ENCODE measurements around the gene PLXNB2.

- TF ChIP-seq CTCF (IDR thresholded peaks at IDR 0.05; ENCODE audit: low read length) = no peak
- no peak for TF ChIP-seq EZH2 (IDR thresholded peaks at IDR 0.05; ENCODE audit: borderline replicate concordance, low read length)
These were observed 35.2 kb downstream of the PLXNB2 start for GRCh38 chr22:50272044-50272802.
